Stimulated activated CD4-positive, alpha-beta T cell treated with anti-CD3 and anti-CD28 coated beads, TNF-alpha, amount 100 ng/mL, for 1 hour (primary cell): ENCODE results near the gene SLC25A34.
A peak's percentile ranks its signal among the peaks of the same experiment; 100 is the strongest.

ENCODE experiments used
- DNase-seq, 3 donors: peaks; one replicate each; pipeline ENCODE4 v3.0.0-alpha.2; 2020; ENCODE audit warnings: low read depth in 3 of 3, low spot score in 1 of 3

Gene SLC25A34

DNA sequence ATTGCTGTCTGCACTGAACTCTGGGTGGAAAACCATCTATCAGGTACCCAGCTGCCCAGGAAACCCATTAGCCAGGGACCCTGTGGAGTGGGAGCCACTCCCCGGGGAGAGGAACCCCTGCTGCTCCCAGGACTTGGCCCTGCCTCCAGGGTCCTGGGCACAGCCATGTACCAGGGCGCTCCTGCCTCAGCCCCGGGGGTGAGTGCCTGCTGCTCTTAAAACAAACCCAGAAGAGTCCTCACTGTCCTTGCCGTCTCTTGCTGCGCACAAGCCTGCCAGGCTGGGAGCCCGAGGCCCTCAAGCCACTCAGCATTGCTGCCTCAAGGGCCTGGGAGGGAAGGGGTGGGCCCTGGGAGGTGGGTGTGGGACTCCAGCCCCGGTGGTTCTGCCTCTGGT, 3.4 kb upstream of the SLC25A34 start:
- no peak for DNase-seq

DNA sequence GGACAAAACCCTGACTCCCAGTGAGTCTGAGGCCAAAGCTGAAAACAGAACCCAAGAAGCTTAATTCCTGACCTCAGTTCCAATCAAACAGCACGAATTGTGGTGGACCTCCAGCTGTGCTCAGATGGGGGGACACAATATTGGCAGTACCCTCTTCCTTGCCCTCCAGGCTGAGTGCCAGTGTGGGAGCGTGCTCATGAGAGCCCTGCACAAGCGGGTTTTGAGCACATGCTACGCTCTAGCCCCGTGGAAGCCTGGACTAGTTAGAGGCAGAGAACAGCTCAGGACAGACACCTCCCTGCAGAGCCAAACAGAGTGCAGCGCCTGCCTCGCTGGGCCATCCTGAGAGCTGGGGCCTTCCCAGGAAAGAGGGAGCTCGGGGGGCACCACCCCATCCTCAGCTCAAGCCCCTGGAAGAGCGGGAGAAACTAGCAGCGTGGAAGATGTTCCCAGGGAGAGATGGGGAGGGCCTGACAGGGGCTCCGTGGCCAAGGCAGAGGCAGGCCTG, 2.8 kb upstream of the SLC25A34 start:
- no peak for DNase-seq

DNA sequence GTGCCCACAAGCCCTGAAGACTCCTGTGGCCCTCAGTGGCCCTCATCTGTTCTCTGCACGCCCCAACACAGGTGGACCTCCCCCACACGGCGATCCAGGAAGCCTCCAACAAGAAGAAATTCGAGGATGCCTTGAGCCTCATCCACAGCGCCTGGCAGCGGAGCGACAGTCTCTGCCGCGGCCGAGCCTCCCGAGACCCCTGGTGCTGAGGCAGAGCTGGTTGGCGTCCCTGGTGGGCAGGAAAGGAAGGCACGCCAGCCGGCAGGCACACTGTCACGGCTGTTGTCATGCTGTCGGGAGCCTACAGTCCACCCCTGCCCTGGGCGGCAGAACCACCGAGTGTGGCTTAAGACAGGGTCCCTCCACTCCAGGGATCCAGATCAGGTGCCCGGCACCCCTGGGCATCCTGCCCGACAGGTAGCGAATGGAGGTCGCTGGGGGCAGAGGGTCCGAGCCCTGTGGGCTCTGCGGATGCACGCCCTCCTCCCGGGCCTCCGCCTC, 2.3 kb upstream of the SLC25A34 start:
- DNase-seq: no peak

DNA sequence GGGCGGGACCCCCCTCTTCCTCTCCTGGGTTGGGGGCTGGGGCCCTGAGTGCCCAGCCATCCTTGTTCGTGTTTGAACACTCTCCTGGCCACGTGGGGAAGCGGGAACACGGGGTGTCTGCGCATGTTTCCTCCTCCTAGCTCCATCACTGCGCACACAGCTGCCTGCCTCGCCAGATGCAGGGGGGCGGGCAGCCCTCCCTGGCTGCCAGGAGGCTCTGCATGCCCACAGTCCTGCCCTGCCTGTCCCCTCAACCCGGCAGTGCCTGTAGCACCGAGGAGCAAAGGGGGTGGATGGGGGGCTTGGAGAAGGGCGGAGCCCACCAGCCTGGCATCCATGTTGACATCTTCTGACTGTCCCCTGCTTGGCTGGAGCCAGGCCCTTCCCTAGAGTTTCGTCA, 1.8 kb upstream of the SLC25A34 start:
- no peak for DNase-seq

DNA sequence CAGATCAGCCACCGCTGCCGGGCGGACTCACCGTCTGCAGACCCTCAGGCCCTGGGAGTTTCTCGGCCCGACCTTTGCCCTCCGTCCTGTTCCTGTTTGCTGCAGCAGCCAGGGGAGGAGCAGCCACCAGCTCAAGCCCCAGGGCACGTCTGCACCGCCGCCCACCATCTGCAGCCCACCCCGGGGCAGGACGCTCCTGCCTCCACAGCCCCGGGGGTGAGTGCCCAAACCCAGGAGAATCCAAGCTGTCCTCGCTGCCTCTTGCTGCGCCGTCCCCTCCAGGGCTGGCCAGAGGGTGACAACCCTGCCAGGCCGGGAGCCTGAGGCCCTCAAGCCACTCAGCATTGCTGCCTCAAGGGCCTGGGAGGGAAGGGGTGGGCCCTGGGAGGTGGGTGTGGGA, 1.2 kb upstream of the SLC25A34 start:
- no peak for DNase-seq

DNA sequence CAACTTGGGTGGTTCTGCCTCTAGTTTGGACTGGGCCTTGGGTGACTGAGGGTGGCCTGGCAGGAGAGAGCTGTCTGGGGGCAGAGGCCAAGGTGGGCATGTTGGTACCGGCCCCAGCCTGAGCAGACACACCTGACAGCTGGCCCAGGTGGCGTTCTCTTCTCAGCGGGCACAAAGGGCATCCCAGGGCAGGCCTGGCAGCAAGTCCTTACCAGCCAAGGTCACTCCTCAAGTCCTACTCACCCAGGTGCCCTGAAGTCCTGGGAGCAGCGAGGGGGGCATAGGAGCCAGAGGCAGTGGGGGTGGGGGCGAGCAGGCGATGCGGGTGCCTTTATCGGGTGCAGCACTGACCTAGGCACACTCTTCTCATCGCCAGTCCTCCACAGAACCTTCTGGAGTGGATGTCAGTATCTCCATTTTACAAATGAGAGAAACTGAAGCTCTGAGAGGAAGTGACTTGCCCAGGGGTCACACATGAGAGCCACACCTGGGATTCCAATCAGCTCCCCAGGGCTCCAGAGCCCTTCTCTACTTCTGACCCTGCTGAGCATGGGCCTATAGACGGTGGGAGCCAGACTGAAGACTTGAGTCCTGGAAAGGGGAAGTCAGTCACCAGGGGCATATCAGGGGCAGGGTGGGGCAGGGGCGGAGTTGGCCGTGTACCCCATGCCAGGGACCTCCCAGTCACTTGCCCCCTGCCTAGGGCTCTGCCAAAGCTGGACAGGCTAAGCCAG, 587 bp upstream of the SLC25A34 start:
- no peak for DNase-seq

DNA sequence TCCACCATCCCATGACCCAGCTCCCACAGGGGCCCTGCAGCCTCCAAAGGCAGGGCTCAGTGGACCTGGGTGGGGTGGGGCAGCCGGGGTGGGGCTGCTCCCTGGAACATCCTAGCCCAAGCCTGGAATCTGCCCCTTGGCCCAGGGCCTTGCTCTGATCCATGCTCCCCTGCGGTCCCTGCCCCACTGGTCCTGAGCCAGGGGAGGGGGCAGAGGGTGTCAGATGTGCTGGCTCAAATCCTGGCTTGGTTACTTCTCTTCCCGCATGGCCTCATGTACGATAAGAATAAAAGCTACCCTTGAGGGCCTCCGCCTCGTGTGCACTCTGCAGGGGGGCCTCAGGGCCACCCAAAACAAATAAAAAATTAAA, 819 bp downstream of the SLC25A34 start:
- DNase-seq: no peak

DNA sequence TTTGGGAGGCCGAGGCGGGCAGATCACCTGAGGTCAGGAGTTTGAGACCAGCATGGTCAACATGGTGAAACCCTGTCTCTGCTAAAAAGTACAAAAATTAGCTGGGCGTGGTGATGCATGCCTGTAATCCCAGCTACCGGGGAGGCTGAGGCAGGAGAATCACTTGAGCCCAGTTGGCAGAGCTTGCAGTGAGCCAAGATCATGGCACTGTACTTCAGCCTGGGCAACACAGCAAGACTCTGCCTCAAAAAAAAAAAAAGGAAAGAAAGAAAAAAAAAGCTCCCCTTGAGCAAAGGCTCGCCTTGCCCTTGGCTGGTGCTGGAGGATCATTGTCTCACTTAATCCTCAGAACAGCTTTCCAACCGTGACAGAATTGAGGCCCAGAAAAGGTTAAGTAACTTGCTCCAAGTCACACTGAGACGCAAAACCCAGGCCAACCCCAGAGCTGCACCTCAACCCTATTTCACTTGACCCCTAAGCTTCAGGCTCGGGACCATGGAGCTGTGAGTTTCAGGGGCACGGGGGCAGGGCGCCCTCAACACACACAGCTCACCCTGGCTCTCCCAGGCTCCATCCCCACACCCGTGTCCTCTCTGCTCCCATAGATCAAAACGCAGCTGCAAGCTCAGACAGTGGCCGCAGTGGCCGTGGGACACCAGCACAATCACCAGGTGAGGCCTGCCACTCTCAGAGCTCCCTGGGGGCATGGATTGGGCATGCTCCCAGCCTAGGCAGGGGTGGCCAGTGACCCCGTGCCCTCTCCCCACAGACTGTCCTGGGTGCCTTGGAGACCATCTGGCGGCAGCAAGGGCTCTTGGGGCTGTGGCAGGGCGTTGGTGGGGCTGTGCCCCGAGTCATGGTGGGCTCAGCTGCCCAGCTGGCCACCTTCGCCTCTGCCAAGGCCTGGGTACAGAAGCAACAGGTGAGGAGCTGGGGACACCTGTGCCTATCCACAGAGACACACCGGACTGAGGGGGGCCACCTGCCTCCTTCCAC, 1.6 kb downstream of the SLC25A34 start:
- no peak for DNase-seq

DNA sequence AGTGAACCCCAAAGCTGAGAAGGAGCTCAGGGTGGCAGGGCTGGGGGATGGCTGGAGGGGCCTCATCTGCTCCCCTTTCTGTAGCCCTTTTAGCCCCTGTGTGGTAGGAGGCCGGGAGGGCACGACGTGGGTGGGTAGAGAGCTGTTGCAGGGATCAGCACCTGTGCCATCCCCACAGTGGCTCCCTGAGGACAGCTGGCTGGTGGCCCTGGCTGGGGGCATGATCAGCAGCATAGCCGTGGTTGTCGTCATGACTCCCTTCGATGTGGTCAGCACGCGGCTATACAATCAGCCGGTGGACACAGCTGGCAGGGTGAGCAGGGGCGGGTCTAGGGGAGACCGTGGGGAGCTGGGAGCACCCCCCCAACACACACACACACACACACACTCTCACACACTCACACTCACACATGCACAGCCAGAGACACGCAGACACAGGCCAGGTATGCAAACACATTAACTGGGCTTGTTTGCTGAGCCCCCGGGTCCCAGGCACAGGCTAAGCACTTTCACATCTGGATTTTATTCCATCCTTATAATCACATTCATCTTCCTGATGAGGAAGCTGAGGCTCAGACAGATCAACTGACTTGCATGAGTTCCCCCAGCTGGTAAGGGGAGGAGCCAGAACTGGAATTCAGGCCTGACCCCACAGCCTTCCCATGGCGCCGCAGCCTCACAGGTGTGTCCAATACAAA, 2.5 kb downstream of the SLC25A34 start:
- DNase-seq: no peak

DNA sequence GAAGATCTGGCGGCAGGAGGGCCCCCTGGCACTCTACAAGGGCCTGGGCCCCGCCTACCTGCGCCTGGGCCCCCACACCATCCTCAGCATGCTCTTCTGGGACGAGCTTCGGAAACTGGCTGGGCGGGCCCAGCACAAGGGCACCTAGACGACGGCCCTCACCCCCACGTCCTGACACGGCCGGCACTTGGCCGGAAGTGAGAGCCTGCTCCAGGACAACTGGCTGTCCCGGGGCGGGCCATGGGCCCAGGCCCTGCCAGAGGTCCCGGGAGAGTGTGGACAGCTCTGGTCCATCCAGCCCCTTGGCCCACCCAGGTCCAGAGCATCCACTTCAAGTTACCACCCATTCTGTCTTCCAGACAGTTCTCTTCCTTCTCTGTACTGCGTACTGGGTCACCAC, 3.2 kb downstream of the SLC25A34 start:
- no peak for DNase-seq

DNA sequence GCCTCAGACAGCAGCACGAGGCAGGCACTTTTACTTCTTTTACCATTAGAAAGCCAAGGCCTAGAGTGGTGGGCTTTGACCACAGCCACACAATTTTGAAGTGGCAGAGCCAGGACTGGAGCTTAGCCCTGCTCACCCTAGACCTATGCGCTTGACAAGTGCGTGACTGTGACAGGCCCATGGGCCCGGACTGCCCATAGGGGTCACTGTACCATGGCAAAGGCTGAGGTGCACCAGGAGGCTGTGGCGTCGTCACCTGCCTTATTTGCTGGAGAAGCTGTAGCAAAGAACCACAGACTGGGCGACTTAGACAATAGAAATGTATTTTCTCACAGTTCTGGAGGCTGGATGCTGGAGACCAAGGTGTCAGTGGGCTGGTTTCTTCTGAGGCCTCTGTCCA, 3.7 kb downstream of the SLC25A34 start:
- no peak for DNase-seq

DNA sequence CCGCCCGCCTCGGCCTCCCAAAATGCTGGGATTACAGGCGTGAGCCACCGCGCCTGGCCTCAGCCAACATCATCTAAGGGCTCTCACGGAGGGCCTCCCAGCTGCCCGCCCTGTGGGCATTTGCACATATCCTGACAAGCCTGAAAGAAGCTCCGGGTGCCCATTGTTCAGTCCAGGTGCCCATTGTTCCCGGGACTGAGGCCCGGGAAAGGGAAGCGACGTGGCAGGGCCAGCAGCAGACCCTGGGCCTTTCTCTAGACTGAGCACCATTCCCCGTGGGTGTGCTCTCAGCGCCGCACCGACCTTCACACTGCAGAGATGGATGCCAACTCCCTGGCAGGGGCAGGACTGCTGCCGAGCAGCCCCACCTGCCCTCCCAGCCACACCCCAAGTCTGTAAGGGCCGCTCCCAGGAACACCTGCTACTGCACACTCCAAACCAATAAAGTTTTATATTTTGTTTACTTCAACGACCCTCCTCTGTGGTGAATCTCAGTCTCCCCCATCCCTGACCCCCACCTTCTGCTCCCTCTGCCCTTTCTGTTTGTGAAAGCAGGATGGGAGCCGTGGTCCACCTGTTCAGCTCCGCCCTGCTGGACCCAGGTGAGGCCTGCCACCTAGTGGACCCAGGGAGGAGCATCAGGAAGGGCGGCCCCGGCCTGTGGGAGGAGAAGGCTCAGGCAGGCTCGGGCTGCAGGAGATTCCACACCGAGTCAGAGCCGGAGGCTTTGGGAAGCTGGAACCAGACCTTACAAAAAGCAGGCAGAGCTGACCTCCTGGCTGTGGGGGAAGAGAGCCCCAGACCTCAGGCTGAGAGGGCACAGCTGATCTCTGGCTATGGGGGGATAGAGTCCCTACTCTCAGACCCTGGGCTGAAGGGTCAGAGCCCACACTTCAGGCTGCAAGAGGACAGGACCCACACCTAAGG, 5.1 kb downstream of the SLC25A34 start:
- DNase-seq: peak; percentile 18 to 42 (median 35)

DNA sequence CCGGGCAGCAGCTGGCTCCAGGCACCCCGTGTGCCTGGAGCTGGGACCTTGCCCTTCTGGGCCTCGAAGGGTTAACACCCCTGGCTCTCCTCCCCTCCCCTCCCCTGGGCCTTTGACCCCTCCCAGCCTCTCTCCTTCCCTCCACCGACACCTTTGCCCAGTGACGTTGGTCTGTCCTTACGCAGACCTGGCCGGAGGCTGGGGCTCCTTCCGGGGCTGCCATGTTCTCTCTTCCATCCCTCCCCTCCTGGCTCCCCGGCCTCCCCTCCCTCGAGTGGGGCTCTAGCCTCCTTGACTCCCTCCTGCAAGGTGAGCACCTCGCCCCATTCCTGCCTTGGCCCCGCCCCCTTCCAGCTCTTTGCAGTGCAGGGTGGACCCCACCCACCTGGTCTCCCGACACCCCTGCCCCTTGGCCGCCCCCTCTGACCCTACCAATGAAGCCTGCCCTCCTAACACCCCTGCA, 6.3 kb downstream of the SLC25A34 start, which contains the start of gene TMEM82:
Gene TMEM82 (plus strand): TSS at position 161 of the 463 bp plus-strand sequence. CDS start 61 bp downstream, at position 222.
- no peak for DNase-seq

DNA sequence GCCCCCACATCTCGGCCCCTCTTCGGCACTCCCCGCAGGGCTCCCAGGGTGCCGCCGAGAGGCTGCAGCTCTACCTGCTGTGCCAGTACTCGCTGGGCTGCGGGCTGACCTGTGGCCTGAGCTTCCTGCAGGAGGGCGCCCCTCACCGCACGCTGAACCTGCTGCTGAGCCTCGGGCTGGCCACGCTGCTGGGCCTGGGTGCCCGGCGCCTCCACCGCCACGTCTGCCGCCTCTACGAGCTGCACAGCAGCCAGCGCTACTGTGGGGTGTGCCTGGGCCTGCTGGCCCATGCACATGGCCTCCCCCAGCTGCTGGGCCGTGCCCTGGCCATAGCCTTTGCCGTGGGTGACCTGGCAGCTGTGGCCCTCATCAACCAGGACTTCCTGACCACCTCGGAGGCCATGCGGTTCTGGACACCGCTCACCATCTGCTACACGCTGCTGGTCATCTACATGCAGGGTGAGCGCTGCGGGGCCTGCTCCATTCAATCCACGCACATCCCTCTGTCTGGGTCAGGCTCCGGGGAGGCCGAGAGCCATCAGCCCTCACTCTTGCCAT, 8.1 kb downstream of the SLC25A34 start:
- no peak for DNase-seq

DNA sequence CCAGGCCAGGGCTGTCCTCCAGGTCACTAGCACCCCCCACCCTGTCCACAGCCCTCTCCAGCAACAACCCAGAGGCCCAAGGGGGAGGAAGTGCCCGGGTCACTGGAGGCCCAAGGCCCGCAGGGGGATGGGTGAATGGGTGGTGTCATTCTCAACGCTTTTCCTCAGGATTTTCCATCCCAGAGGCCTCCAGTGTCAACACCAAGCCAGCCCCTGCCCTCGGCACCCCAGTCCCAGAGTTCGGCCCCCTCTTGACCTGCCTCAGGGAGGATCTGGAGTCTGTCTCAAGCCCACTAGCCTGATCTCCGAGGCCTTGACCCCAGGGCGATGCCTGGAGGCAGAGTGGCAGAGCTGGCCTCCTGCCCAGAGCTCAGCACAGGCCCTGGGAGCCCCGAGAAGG, 11.3 kb downstream of the SLC25A34 start:
- DNase-seq: no peak

DNA sequence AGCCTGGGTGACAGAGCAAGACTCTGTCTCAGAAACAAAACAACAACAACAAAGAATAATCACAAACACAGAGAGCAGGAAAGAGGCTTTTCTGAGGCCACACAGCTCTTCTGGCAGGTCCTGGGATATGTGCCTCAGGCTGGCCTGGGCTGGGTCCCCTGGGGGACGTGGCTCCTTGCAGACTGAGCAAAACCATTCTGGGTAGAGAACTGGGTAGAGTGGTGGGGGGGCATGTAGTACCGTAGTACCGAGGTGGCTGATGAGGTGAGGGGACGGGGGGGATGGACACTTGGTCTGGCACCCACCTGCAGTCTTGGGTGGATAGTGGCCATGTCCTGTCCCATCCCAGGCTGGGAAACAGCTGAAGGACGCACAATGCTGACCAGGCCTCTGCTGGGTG, 12.2 kb downstream of the SLC25A34 start:
- DNase-seq: no peak

DNA sequence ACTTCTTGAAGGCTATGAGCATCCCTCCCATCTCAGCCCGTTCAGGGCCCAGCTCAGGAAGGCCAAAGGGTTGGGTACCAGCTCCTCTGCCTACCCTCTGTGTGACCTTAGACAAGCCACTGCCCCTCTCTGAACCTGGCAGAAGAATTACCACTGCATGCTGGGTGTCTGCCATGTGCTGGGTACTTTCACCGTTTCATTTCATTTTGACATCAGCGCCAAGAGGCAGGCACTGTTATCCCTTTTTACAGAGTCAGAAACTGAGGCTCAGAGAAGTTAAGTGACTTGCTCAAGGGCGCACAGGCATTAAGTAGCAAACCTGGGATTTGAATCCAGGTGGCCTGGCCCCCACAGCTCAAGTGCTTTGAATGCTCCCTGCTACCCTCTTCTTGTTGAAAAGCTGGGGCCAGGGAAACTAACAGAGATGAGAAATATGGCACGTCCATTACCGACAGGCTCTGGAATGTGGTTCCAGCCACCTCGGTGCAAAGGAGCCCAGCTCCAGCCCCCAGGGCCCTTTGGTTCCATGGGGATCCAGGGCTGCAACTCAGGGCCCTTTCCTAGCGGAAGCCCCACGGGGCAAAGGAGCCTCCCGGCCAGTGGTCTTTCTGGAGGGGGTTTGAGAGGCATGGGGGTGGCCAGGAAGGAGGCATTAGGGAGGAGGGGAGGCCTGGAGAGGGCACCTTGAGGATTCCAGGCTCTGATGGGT, 12.8 kb downstream of the SLC25A34 start:
- DNase-seq: no peak

DNA sequence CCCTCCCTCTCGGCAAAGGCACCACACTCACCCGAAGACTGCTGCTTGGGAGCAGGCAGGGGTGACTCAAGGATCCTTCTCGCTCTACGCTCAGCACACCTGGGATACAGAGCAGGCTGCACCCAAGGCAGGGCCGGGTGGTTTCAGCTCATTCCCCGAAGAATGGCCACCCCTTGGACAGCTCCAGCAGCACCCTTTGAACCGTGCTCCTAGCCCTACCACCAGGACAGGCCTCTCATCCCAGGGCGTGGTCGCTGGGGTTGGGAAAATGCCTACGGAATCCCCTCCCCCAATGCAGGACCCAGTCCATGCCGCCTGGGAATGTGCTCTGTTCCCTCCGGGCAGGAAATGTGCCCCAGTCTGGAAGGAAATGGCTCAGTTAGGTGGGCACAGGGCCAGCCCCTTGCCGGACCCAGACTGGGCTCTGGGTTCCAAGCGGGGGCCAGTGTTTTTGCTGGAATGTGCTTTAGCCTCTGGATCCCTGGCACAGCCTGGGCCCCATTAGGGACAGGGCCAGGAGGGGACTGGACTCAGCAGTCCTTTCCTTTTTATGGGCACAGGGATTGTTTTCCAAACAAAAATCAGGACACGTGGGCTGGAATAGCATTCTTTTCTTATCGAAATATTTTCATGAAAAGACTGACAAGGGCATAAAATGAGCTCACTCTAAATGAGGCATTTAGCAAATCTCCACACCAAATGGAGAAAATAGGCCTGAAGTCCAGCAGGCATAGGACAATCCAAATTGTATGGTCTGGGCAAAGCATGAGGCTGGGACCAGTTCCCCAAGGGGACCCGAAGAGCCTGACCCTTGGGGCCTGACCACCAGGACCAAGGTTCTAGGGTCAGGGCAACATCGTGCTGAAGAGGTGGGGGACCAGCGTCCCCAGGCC, 13.6 kb downstream of the SLC25A34 start:
- no peak for DNase-seq
